A549 (cell line): ENCODE data around the gene HEATR5B.

ENCODE experiments used
- CTCF ChIP-seq: fragments of >200 bp; sonication (Bioruptor Twin); formaldehyde crosslinking; IDR thresholded peaks from 3 replicates; pipeline ENCODE4 v1.5.1; 2016
- ELK1 ChIP-seq: fragments of 150-350 bp; IDR thresholded peaks from 2 replicates; pipeline ENCODE4 v1.6.1; 2014; ENCODE audit warnings: low read depth, mild to moderate bottlenecking, low read length
- EP300 ChIP-seq, 2 experiments: fragments of >200 bp; sonication (Bioruptor Twin); formaldehyde crosslinking; IDR thresholded peaks; 2 replicates in 1 of 2; 3 replicates in 1 of 2; pipeline ENCODE4 v1.6.1; 2016 to 2017
- FOSL2 ChIP-seq, 2 experiments: fragments of 450-650 bp in 1 of 2; fragments of >200 bp in 1 of 2; sonication (Bioruptor Twin) in 1 of 2; formaldehyde crosslinking; IDR thresholded peaks; 2 replicates each; pipeline versions ENCODE4 v1.5.0 to v1.6.1; 2016 to 2020; ENCODE audit warnings: mild to moderate bottlenecking in 1 of 2, moderate library complexity in 1 of 2
- HMGXB4 ChIP-seq: fragments of 250-450 bp; sonication (Bioruptor Pico); IDR thresholded peaks from 2 replicates; pipeline ENCODE4 v1.5.0; 2021; ENCODE audit warnings: mild to moderate bottlenecking, moderate library complexity, borderline replicate concordance
- JUNB ChIP-seq: fragments of >200 bp; sonication (Bioruptor Twin); formaldehyde crosslinking; IDR thresholded peaks from 2 replicates; pipeline ENCODE4 v1.6.1; 2016
- MAX ChIP-seq: IDR thresholded peaks from 2 replicates; pipeline ENCODE4 v1.6.1; 2012
- RAD21 ChIP-seq, 2 experiments: fragments of >200 bp in 1 of 2; sonication (Bioruptor Twin) in 1 of 2; formaldehyde crosslinking in 1 of 2; IDR thresholded peaks in 1 of 2; conservative IDR thresholded peaks in 1 of 2; 2 replicates in 1 of 2; 3 replicates in 1 of 2; pipeline ENCODE4 v1.6.1; 2012 to 2018; ENCODE audit warnings: inconsistent platforms in 1 of 2
- RFX5 ChIP-seq: fragments of 450-650 bp; IDR thresholded peaks from 2 replicates; pipeline ENCODE4 v1.7.1; 2014; ENCODE audit warnings: antibody characterized with exemption, mild to moderate bottlenecking, moderate library complexity
- USF2 ChIP-seq: fragments of 450-650 bp; IDR thresholded peaks from 2 replicates; pipeline ENCODE4 v1.6.1; 2014; ENCODE audit warnings: antibody characterized with exemption

- TF ChIP-seq CTCF (no peak), EP300 (IDR thresholded peaks at IDR 0.05) (no peak), RAD21 (conservative IDR thresholded peaks at IDR 0.05 in 1 of 2, IDR thresholded peaks at IDR 0.05 in 1 of 2) (no peak), ELK1 (no peak), HMGXB4 (CRISPR knock-in tag) (no peak), RFX5 (no peak), MAX (no peak), USF2 (no peak), JUNB (no peak), FOSL2 (IDR thresholded peaks at IDR 0.05) (no peak), FOSL2 (CRISPR knock-in tag; IDR thresholded peaks at IDR 0.05) (no peak)
These were observed 83.1 kb downstream of the HEATR5B start for GRCh38 chr2:37000988-37001556.
